Body of pancreas (tissue), 4 donors: ENCODE data around the gene PROB1. TPM values are rescaled to one million over a fixed set of nuclear protein-coding genes. Genes with fewer than 3 reads are reported as not detected.
A peak's percentile ranks its signal among the peaks of the same experiment; 100 is the strongest.

Source experiments
- ATAC-seq: fragments of 150-250 bp; one replicate; pipeline ENCODE4 v1.9.1; 2016
- DNase-seq, 4 donors: peaks; one replicate each; pipeline ENCODE4 v3.0.0-alpha.2; 2019
- H3K27ac ChIP-seq, 4 donors: fragments of 200-600 bp; sonication (generic); 1 replicate in 3 of 4; 2 replicates in 1 of 4; pipeline versions ENCODE4 v1.5.1 to v1.6.1; 2016 to 2019; ENCODE audit warnings: mild to moderate bottlenecking in 1 of 4, mixed read lengths in 1 of 4, moderate library complexity in 1 of 4
- H3K27me3 ChIP-seq, 2 donors: fragments of 200-600 bp; sonication (generic); one replicate each; pipeline ENCODE4 v1.6.0; 2016; ENCODE audit warnings: mild to moderate bottlenecking in 1 of 2
- H3K36me3 ChIP-seq, 2 donors: fragments of 200-600 bp; sonication (generic); replicated peaks in 1 of 2; 2 replicates each; pipeline ENCODE4 v1.5.1; 2016; ENCODE audit warnings: low read depth in 2 of 2; ENCODE audit not compliant: insufficient read depth in 1 of 2
- H3K4me1 ChIP-seq: fragments of 200-600 bp; sonication (generic); one replicate; pipeline ENCODE4 v1.6.0; 2016
- H3K4me3 ChIP-seq, 2 donors: fragments of 200-600 bp; sonication (generic); 1 replicate in 1 of 2; 2 replicates in 1 of 2; pipeline ENCODE4 v1.5.1; 2016 to 2019
- H3K9me3 ChIP-seq, 3 donors: fragments of 200-600 bp; sonication (generic); 1 replicate in 2 of 3; 2 replicates in 1 of 3; pipeline ENCODE4 v1.5.1; 2016
- POLR2A ChIP-seq, 3 donors: fragments of 450-650 bp; IDR thresholded peaks; one replicate each; pipeline ENCODE4 v1.6.1; 2016; ENCODE audit warnings: antibody characterized with exemption in 3 of 3, mild to moderate bottlenecking in 2 of 3
- WGBS, 2 donors: methylation state at CpG; one replicate each; pipeline ENCODE4 v1.1.5; 2017; 5-methylcytosine and 5-hydroxymethylcytosine counted together
- intact Hi-C: fragments of 100-400 bp; cut with DNase I; formaldehyde crosslinking; loops from one replicate; pipeline ENCODE4 v1.15.1; 2023
- total RNA-seq, 2 donors: library from RNA; depleted of rRNA; stranded (reverse); fragments of >200 nt; gene quantifications; one replicate each; pipeline ENCODE4 v1.1.0, GENCODE V29; 2016
- TF ChIP-seq, protein P1 (sequence below), 7 experiments: fragments of 450-650 bp in 4 of 7; fragments of 200-600 bp in 3 of 7; sonication (generic) in 3 of 7; IDR thresholded peaks; one replicate each; pipeline ENCODE4 v1.5.1; 2016 to 2019; ENCODE audit warnings: antibody characterized with exemption in 7 of 7

PROB1 gene
- total RNA-seq, 2 donors from 2014 or later, result 0.52 to 1.3 TPM

DNA sequence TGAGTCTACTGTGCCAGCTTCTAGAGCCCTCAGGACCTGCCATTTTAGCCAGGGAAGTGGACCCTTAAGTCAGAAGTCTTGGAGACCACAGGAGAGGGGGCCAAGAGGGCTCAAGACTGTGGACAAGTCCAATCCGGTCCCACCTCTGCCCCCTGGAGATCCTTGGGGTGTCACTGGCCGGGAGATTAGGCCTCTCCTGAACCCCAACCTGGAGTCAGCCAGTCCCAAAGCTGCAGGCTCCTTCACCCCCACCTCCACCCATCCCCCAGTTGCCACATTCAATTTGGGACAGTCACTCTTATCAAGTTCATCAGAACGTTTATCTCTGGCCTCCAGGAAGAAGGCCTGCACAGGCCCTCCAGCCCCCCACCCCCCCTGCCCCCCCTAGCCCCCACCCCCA lies 12.1 kb downstream of the PROB1 start:
- WGBS, 2 donors, result 50 to 80% methylated on average over 1 to 3 of the region's 3 CpGs

DNA sequence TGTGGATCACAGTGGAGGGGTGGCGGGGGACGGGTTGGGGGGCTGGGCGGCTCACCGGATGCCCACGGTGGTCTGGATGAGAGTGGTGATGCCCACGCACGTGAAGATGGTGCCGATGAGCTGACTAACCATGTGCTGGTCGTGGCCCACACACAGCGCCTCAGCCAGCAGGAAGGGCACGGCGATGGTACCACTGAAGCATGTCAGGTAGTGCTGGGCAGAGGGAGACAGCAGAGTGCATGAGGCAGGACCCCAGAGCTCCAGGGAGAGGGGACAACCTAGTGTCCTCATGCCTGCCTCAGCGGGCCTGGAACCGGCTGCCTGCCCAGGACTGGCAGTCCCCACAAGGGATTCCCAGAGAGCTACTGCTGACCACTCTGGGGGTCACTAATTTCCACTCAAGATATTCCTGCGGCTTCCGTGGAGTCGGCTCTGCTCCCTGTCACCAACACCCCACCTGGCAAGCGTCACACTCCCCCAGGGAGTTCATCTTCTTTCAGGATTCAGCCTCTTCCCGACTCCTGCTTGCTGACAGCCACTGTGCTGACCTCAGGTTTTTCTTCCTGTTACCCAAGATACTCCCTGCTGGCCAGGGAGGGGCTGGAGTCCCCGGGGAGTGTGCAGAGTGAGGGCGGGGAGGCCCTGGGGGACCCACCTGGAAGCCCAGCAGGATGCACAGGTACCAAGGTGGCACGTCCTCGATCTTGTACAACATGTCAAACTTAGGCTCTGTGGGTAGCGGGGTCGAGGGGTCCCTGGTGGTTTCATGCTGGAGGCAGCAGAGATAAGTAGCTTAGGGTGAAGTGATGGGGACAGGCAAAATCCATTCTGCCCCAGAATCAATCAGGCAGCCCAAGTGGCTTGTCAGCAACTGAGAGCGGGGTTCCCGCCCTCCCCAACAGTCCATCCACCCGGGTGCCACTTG lies 12.8 kb downstream of the PROB1 start:
- Histone ChIP-seq H3K4me3 (no peak overlapping the region), H3K4me1 (peaks cover 28% of the 10 kb centered on the region), H3K27me3 (no peaks in the 10 kb centered on the region), H3K27ac (peak overlapping the region in 3 of 4 donors; percentile 42 to 69 (median 58)), H3K9me3 (no peaks in the 10 kb centered on the region), H3K36me3 (no peaks in the 10 kb centered on the region)
- WGBS, 2 donors, result 79 to 85% methylated on average over 20 to 28 of the region's 28 CpGs
- no peak for ATAC-seq
- DNase-seq, result no peak
- TF ChIP-seq POLR2A (IDR thresholded peaks at IDR 0.05), result no peak
- intact Hi-C loops, result no loop called here

More for the DNA sequence above, 12.1 kb downstream of the PROB1 start:
- ATAC-seq (no peak), DNase-seq (no peak)
- Histone ChIP-seq H3K27ac (peak overlapping the region in 3 of 4 donors; percentile 42 to 69 (median 58)), H3K9me3 (no peaks in the 10 kb centered on the region), H3K27me3 (no peaks in the 10 kb centered on the region), H3K4me3 (no peak overlapping the region), H3K36me3 (no peaks in the 10 kb centered on the region), H3K4me1 (peaks cover 30% of the 10 kb centered on the region)
- TF ChIP-seq POLR2A (IDR thresholded peaks at IDR 0.05), result no peak
- TF ChIP-seq, protein P1, sequence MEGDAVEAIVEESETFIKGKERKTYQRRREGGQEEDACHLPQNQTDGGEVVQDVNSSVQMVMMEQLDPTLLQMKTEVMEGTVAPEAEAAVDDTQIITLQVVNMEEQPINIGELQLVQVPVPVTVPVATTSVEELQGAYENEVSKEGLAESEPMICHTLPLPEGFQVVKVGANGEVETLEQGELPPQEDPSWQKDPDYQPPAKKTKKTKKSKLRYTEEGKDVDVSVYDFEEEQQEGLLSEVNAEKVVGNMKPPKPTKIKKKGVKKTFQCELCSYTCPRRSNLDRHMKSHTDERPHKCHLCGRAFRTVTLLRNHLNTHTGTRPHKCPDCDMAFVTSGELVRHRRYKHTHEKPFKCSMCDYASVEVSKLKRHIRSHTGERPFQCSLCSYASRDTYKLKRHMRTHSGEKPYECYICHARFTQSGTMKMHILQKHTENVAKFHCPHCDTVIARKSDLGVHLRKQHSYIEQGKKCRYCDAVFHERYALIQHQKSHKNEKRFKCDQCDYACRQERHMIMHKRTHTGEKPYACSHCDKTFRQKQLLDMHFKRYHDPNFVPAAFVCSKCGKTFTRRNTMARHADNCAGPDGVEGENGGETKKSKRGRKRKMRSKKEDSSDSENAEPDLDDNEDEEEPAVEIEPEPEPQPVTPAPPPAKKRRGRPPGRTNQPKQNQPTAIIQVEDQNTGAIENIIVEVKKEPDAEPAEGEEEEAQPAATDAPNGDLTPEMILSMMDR (IDR thresholded peaks at IDR 0.05), result no peak
- intact Hi-C loops, result no loop called here

DNA sequence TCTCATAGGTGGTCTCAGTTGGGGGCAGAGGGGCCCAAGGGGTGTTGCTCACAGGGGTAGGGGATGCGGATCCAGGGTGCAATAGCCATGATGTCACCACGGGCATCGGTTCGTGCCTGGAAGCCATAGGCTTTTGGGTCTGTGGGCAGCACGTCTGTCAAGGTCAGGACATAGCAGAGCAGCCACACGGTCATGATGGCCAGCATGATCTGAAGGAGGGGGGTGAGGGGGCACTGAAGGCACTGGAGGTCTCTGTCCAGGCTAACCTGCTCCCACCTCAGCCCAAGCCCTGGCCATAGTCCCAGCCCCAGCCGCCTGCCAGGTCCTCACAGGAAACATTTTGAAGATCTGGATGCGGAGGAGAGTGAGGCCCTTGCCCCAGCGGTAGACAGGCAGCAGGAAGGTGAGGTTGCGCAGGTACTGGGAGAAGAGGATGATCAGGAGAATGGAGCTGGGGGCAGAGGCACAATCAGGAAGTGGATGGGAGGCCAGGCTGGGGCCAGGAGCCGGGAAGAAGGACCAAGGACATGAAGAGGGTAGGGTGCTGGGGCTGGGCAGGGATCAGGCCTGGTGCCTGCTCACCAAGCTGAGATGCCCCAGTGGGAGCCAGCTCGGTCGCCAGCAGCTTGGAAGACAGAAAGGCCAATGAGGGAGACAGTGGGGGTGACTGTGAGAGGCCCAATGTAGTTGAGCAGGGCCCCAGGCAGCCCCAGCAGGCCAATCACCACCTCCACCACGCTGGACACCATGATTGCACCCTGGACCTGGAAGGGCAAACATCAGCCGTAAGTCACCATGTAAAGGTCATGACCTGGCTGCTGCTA lies 15.1 kb downstream of the PROB1 start:
- peaks cover 25% of the 10 kb centered on the region for H3K4me1 ChIP-seq
- no peaks in the 10 kb centered on the region for H3K36me3 ChIP-seq
- H3K27ac ChIP-seq, result no peak overlapping the region
- H3K27me3 ChIP-seq, result no peaks in the 10 kb centered on the region
- TF ChIP-seq POLR2A (IDR thresholded peaks at IDR 0.05), result no peak
- TF ChIP-seq, protein P1 (IDR thresholded peaks at IDR 0.05), result no peak
- intact Hi-C loops, result no loop called here
- no peak overlapping the region for H3K4me3 ChIP-seq
- H3K9me3 ChIP-seq, result no peaks in the 10 kb centered on the region
- no peak for DNase-seq
- WGBS, 2 donors, result 78 to 80% methylated on average over 11 to 15 of the region's 15 CpGs
- ATAC-seq, result no peak

DNA sequence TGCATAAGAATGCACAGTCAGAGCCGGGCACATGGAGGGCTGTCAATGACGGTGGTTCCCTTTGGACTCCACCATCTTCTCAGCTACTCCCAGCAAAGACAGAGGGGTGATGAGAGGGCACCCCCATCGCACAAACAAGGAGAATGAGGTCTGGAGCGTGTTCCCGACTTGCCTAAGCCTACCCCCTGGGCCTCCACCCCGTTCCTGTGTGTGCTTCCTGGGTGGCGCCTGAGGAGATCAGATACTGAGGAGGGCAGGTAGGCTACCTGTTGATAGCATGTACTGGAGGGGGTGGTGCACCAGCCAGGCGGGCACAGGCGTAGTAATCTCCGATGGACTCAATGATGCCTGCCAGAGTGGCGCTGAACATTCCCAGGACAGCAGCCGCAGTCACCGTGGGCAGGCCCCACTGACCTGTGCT lies 16.0 kb downstream of the PROB1 start:
- TF ChIP-seq, protein P1 (IDR thresholded peaks at IDR 0.05), result no peak
- Histone ChIP-seq H3K9me3 (no peaks in the 10 kb centered on the region), H3K36me3 (no peaks in the 10 kb centered on the region), H3K27me3 (no peaks in the 10 kb centered on the region), H3K27ac (no peak overlapping the region), H3K4me1 (peaks cover 18% of the 10 kb centered on the region), H3K4me3 (no peak overlapping the region)
- ATAC-seq, result no peak
- DNase-seq, result no peak
- intact Hi-C loops, result no loop called here
- WGBS, 2 donors, result 76 to 84% methylated on average over 11 to 13 of the region's 13 CpGs
